WTC11 (cell line): ENCODE results near the gene CAMK1G. TPM values are rescaled to one million over a fixed set of nuclear protein-coding genes. Genes with fewer than 3 reads are reported as not detected.

Source experiments
- ATAC-seq: fragments of 200-7000 bp; cut with Tn5 transposase; 2 replicates; pipeline ENCODE4 v1.10.0; 2021; ENCODE audit warnings: mild to moderate bottlenecking, moderate library complexity
- CTCF ChIA-PET: fragments of 300-600 bp; sonication (Branson Sonifier 250); formaldehyde crosslinking; loops from one replicate; lab custom pipeline; 2021; ENCODE audit warnings: antibody characterized with exemption; lab: Charles Lee
- POLR2A ChIA-PET: fragments of 350-600 bp; sonication (Branson Sonifier 250); formaldehyde crosslinking; loops from one replicate; lab custom pipeline; 2021; ENCODE audit warnings: antibody characterized with exemption; lab: Charles Lee
- DNase-seq: peaks from one replicate; pipeline ENCODE4 v3.0.0; 2021; ENCODE audit warnings: low spot score
- H3K27ac Mint-ChIP-seq: 2 replicates; pipeline ENCODE4 v1.8.0; 2021; ENCODE audit warnings: mixed read lengths
- H3K27me3 Mint-ChIP-seq: 2 replicates; pipeline ENCODE4 v1.8.0; 2021; ENCODE audit warnings: low read depth, mild to moderate bottlenecking, moderate library complexity, mixed read lengths
- H3K36me3 Mint-ChIP-seq: 2 replicates; pipeline ENCODE4 v1.8.0; 2021; ENCODE audit warnings: mixed read lengths
- H3K4me1 Mint-ChIP-seq: 2 replicates; pipeline ENCODE4 v1.8.0; 2022; ENCODE audit warnings: mixed read lengths
- H3K4me3 Mint-ChIP-seq: 2 replicates; pipeline ENCODE4 v1.8.0; 2021; ENCODE audit warnings: mild to moderate bottlenecking, moderate library complexity, mixed read lengths
- H3K9me3 Mint-ChIP-seq: 2 replicates; pipeline ENCODE4 v1.8.0; 2021; ENCODE audit warnings: mixed read lengths
- ARID4B ChIP-seq: sonication (generic); formaldehyde crosslinking; IDR thresholded peaks from 2 replicates; pipeline ENCODE4 v1.8.0; 2023; ENCODE audit warnings: missing genetic modification reagents, mild to moderate bottlenecking, borderline replicate concordance
- CTCF ChIP-seq: fragments of 200-600 bp; IDR thresholded peaks from 2 replicates; pipeline ENCODE4 v1.8.0; 2022; ENCODE audit warnings: antibody characterized with exemption
- ERG ChIP-seq: fragments of 250-450 bp; sonication (Bioruptor Pico); IDR thresholded peaks from 2 replicates; pipeline ENCODE4 v1.8.0; 2021; ENCODE audit warnings: mild to moderate bottlenecking
- GRHL2 ChIP-seq: fragments of 250-450 bp; sonication (Bioruptor Pico); IDR thresholded peaks from 2 replicates; pipeline ENCODE4 v1.8.0; 2022; ENCODE audit warnings: mild to moderate bottlenecking, moderate library complexity; ENCODE audit not compliant: insufficient replicate concordance, severe bottlenecking
- SMAD4 ChIP-seq: sonication (generic); formaldehyde crosslinking; IDR thresholded peaks from 2 replicates; pipeline ENCODE4 v1.8.0; 2022; ENCODE audit warnings: mild to moderate bottlenecking, missing genetic modification reagents
- USF2 ChIP-seq: sonication (generic); formaldehyde crosslinking; IDR thresholded peaks from 2 replicates; pipeline ENCODE4 v1.8.1; 2023; ENCODE audit warnings: mild to moderate bottlenecking, missing genetic modification reagents, moderate library complexity
- ZBTB43 ChIP-seq: sonication (generic); formaldehyde crosslinking; IDR thresholded peaks from 2 replicates; pipeline ENCODE4 v1.8.1; 2023; ENCODE audit warnings: mild to moderate bottlenecking, missing genetic modification reagents
- ZNF396 ChIP-seq: fragments of 250-450 bp; sonication (Bioruptor Pico); IDR thresholded peaks from 2 replicates; pipeline ENCODE4 v1.8.0; 2021; ENCODE audit warnings: mild to moderate bottlenecking, moderate library complexity, borderline replicate concordance
- ZNF671 ChIP-seq: fragments of 250-450 bp; sonication (Bioruptor Pico); IDR thresholded peaks from 2 replicates; pipeline ENCODE4 v1.8.0; 2021; ENCODE audit warnings: mild to moderate bottlenecking
- total RNA-seq: library from RNA; stranded (reverse); gene quantifications from 3 replicates; pipeline ENCODE4 v1.2.3, GENCODE V29; 2021

Gene CAMK1G
- total RNA-seq, 1 experiment from 2014 or later: 0.28 TPM

- TF ChIP-seq ARID4B (CRISPR knock-in tag): no peak
- TF ChIP-seq ERG: no peak
- TF ChIP-seq ZBTB43: no peak
- no peak for TF ChIP-seq ZNF671 (CRISPR knock-in tag)
- no peak for TF ChIP-seq ZNF396 (CRISPR knock-in tag)
- TF ChIP-seq SMAD4 (CRISPR knock-in tag): no peak
- TF ChIP-seq, all 79 proteins: peak for 0
Observed at GRCh38 chr1:209564849-209565248, 18.7 kb upstream of the CAMK1G start (continued).

- peak; percentile 94 for ATAC-seq
- Mint-ChIP-seq H3K4me3 (no peak overlapping the region), H3K27ac (no peak overlapping the region), H3K9me3 (no peaks in the 10 kb centered on the region), H3K27me3 (peaks cover 15% of the 10 kb centered on the region), H3K4me1 (peaks cover 32% of the 10 kb centered on the region), H3K36me3 (no peaks in the 10 kb centered on the region)
- TF ChIP-seq CTCF: peak; percentile 65
- no peak for TF ChIP-seq GRHL2 (CRISPR knock-in tag)
- DNase-seq: peak; percentile 93
- ChIA-PET POLR2A (interaction anchor here (0.5 kb wide), 1 partner anchor 126 kb away, joined by 3 read pairs; no protein-coding TSS in a partner anchor), CTCF (interaction anchor here (0.6 to 5.8 kb wide), 55 partner anchors 9 to 1090 kb away, joined by 3 to 45 read pairs (median 4); partner anchors contain the start of genes CAMK1G and G0S2)
Observed at GRCh38 chr1:209565759-209566678, 17.5 kb upstream of the CAMK1G start.

- POLR2A ChIA-PET: no interaction called here
- ATAC-seq (no peak), DNase-seq (no peak)
- Mint-ChIP-seq H3K4me3 (no peak overlapping the region), H3K27me3 (peaks cover 15% of the 10 kb centered on the region), H3K4me1 (peaks cover 20% of the 10 kb centered on the region), H3K27ac (no peak overlapping the region), H3K9me3 (no peaks in the 10 kb centered on the region), H3K36me3 (no peaks in the 10 kb centered on the region)
- CTCF ChIA-PET: interaction anchor here (1.0 to 5.8 kb wide), 9 partner anchors 9 to 360 kb away, joined by 3 to 45 read pairs (median 12); partner anchors contain the start of gene G0S2
- no peak for TF ChIP-seq USF2 (CRISPR knock-in tag)
Observed at GRCh38 chr1:209567698-209568175, 15.8 kb upstream of the CAMK1G start.
